SK-N-SH treated with all-trans-retinoic acid at 6 μM for 48 hours (cell line): ENCODE measurements around the gene USP40.

Experiments used
- ATAC-seq: fragments of 200-7000 bp; cut with Tn5 transposase; 3 replicates; pipeline ENCODE4 v1.9.1; 2020; ENCODE audit warnings: mild to moderate bottlenecking, moderate library complexity
- BACH2 ChIP-seq: fragments of 250-450 bp; sonication (Bioruptor Pico); IDR thresholded peaks from 2 replicates; pipeline ENCODE4 v1.9.0; 2021; ENCODE audit warnings: mild to moderate bottlenecking, borderline replicate concordance
- CREB5 ChIP-seq: fragments of 250-450 bp; sonication (Bioruptor Pico); IDR thresholded peaks from 2 replicates; pipeline ENCODE4 v1.5.1; 2020; ENCODE audit warnings: low read depth, mild to moderate bottlenecking, moderate library complexity
- CSDC2 ChIP-seq: fragments of 250-450 bp; sonication (Bioruptor Pico); IDR thresholded peaks from 2 replicates; pipeline ENCODE4 v1.5.0; 2020; ENCODE audit warnings: mild to moderate bottlenecking, moderate library complexity
- CSRNP3 ChIP-seq: fragments of 250-450 bp; sonication (Bioruptor Pico); IDR thresholded peaks from 2 replicates; pipeline ENCODE4 v1.5.1; 2021; ENCODE audit warnings: mild to moderate bottlenecking, moderate library complexity
- ESRRG ChIP-seq: fragments of 250-450 bp; sonication (Bioruptor Pico); IDR thresholded peaks from 2 replicates; pipeline ENCODE4 v1.6.1; 2021; ENCODE audit warnings: mild to moderate bottlenecking
- GLIS3 ChIP-seq: fragments of 250-450 bp; sonication (Bioruptor Pico); IDR thresholded peaks from 2 replicates; pipeline ENCODE4 v1.5.0; 2020; ENCODE audit warnings: mild to moderate bottlenecking, moderate library complexity
- ISL1 ChIP-seq: fragments of 250-450 bp; sonication (Bioruptor Pico); IDR thresholded peaks from 2 replicates; pipeline ENCODE4 v2.1.2; 2022; ENCODE audit warnings: mild to moderate bottlenecking, moderate library complexity
- OSR1 ChIP-seq: fragments of 250-450 bp; sonication (Bioruptor Pico); IDR thresholded peaks from 2 replicates; pipeline ENCODE4 v1.8.0; 2022; ENCODE audit warnings: moderate library complexity, mild to moderate bottlenecking, inconsistent platforms
- PATZ1 ChIP-seq: fragments of 250-450 bp; sonication (Bioruptor Pico); IDR thresholded peaks from 2 replicates; pipeline ENCODE4 v1.8.0; 2020; ENCODE audit warnings: mild to moderate bottlenecking, moderate library complexity, borderline replicate concordance
- RARB ChIP-seq: fragments of 250-450 bp; sonication (Bioruptor Pico); IDR thresholded peaks from 2 replicates; pipeline ENCODE4 v1.8.0; 2021; ENCODE audit warnings: mild to moderate bottlenecking, moderate library complexity
- SNAI2 ChIP-seq: fragments of 250-450 bp; sonication (Bioruptor Pico); IDR thresholded peaks from 2 replicates; pipeline ENCODE4 v1.5.0; 2020; ENCODE audit warnings: mild to moderate bottlenecking, moderate library complexity
- TCF4 ChIP-seq: fragments of 250-450 bp; sonication (Bioruptor Pico); IDR thresholded peaks from 2 replicates; pipeline ENCODE4 v1.8.0; 2021; ENCODE audit warnings: mild to moderate bottlenecking, moderate library complexity, borderline replicate concordance
- TOX ChIP-seq: fragments of 250-450 bp; sonication (Bioruptor Pico); IDR thresholded peaks from 2 replicates; pipeline ENCODE4 v1.8.0; 2021; ENCODE audit warnings: mild to moderate bottlenecking, moderate library complexity, borderline replicate concordance
- TSHZ2 ChIP-seq: fragments of 250-450 bp; sonication (Bioruptor Pico); IDR thresholded peaks from 2 replicates; pipeline ENCODE4 v1.5.0; 2020; ENCODE audit warnings: mild to moderate bottlenecking, moderate library complexity
- ZC3H10 ChIP-seq: fragments of 250-450 bp; sonication (Bioruptor Pico); IDR thresholded peaks from 2 replicates; pipeline ENCODE4 v1.5.1; 2021; ENCODE audit warnings: mild to moderate bottlenecking, moderate library complexity
- ZFP3 ChIP-seq: fragments of 250-450 bp; sonication (Bioruptor Pico); IDR thresholded peaks from 2 replicates; pipeline ENCODE4 v1.5.0; 2020; ENCODE audit warnings: mild to moderate bottlenecking, moderate library complexity
- ZFP30 ChIP-seq: fragments of 450-650 bp; formaldehyde crosslinking; IDR thresholded peaks from 2 replicates; pipeline ENCODE4 v1.5.0; 2022; ENCODE audit warnings: mild to moderate bottlenecking, moderate library complexity
- ZNF565 ChIP-seq: fragments of 450-650 bp; formaldehyde crosslinking; conservative IDR thresholded peaks from 2 replicates; pipeline ENCODE4 v1.5.0; 2020; ENCODE audit warnings: low read depth, mild to moderate bottlenecking, moderate library complexity
- ZNF70 ChIP-seq: fragments of 450-650 bp; formaldehyde crosslinking; IDR thresholded peaks from 2 replicates; pipeline ENCODE4 v1.5.0; 2020; ENCODE audit warnings: mild to moderate bottlenecking, moderate library complexity
- ZNF8 ChIP-seq: fragments of 450-650 bp; formaldehyde crosslinking; IDR thresholded peaks from 2 replicates; pipeline ENCODE4 v1.5.0; 2020; ENCODE audit warnings: mild to moderate bottlenecking, moderate library complexity
- TF ChIP-seq, protein P1 (sequence below): fragments of 250-450 bp; sonication (Bioruptor Pico); IDR thresholded peaks from 2 replicates; pipeline ENCODE4 v1.8.0; 2021; ENCODE audit warnings: low read depth, mild to moderate bottlenecking, moderate library complexity, borderline replicate concordance

Gene USP40

GRCh38 chr2:233546774-233547173, 19.8 kb downstream of the USP40 start (continued):
- no peak for TF ChIP-seq OSR1 (CRISPR knock-in tag)

DNA sequence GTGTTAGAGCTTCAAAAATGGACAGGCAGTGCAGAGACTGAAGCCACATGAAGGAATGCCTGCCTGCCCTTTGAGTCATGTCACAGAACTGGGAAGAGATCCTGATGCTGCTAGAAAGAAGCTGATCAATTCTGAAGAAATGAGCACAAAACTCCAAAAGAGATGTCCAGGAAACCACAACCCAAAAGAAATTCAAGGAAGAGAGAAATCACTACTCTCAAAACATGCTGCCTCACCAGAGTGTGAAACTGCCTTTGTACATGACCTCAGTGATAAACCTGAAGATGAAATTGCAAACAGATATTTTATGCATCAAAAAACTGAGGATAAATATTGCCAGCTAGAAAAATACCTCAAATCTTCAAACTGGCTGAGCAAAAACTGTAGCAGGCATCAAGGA, 20.5 kb downstream of the USP40 start:
- TF ChIP-seq SNAI2 (CRISPR knock-in tag) (no peak), RARB (CRISPR knock-in tag) (no peak), TOX (no peak), ESRRG (CRISPR knock-in tag) (no peak), CSDC2 (CRISPR knock-in tag) (no peak), ZC3H10 (CRISPR knock-in tag) (no peak), CSRNP3 (CRISPR knock-in tag) (no peak)
- TF ChIP-seq, protein P1, sequence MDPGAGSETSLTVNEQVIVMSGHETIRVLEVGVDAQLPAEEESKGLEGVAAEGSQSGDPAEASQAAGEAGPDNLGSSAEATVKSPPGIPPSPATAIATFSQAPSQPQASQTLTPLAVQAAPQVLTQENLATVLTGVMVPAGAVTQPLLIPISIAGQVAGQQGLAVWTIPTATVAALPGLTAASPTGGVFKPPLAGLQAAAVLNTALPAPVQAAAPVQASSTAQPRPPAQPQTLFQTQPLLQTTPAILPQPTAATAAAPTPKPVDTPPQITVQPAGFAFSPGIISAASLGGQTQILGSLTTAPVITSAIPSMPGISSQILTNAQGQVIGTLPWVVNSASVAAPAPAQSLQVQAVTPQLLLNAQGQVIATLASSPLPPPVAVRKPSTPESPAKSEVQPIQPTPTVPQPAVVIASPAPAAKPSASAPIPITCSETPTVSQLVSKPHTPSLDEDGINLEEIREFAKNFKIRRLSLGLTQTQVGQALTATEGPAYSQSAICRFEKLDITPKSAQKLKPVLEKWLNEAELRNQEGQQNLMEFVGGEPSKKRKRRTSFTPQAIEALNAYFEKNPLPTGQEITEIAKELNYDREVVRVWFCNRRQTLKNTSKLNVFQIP, result no peak
- TF ChIP-seq, all 23 proteins: peak for 0
- no peak for ATAC-seq

- ATAC-seq, result no peak
- TF ChIP-seq CREB5 (CRISPR knock-in tag), result no peak
- TF ChIP-seq ZNF70 (CRISPR knock-in tag), result no peak
- TF ChIP-seq GLIS3, result no peak
- no peak for TF ChIP-seq ZNF565 (CRISPR knock-in tag)
- no peak for TF ChIP-seq OSR1 (CRISPR knock-in tag)
- no peak for TF ChIP-seq ZFP3
- TF ChIP-seq ISL1 (CRISPR knock-in tag), result no peak
- TF ChIP-seq TCF4 (CRISPR knock-in tag), result no peak
- no peak for TF ChIP-seq TOX
- TF ChIP-seq SNAI2 (CRISPR knock-in tag), result no peak
- TF ChIP-seq, protein P1, result no peak
- TF ChIP-seq ESRRG (CRISPR knock-in tag), result no peak
- no peak for TF ChIP-seq PATZ1
- no peak for TF ChIP-seq TSHZ2 (CRISPR knock-in tag)
- no peak for TF ChIP-seq ZC3H10 (CRISPR knock-in tag)
- TF ChIP-seq ZFP30 (CRISPR knock-in tag), result no peak
- TF ChIP-seq BACH2, result no peak
- TF ChIP-seq ZNF8, result no peak
These were observed 22.4 kb downstream of the USP40 start for GRCh38 chr2:233544200-233544610.
